Erythroblast (primary cell): ENCODE results near the gene ALKBH3.

Experiments
- GATA1 ChIP-seq: IDR thresholded peaks from 2 replicates; pipeline ENCODE4 v1.6.1; 2011; ENCODE audit warnings: low read depth, mild to moderate bottlenecking, control low read depth, low read length, moderate library complexity
- POLR2A ChIP-seq: IDR thresholded peaks from 2 replicates; pipeline ENCODE4 v1.6.1; 2011; ENCODE audit warnings: mild to moderate bottlenecking, low read length

GRCh38 chr11:43924112-43924855 is 43.7 kb downstream of the ALKBH3 start:
- no peak for TF ChIP-seq POLR2A
- TF ChIP-seq GATA1: no peak
